Erythroblast (primary cell): ENCODE results near the gene NSMCE3.

Experiments
- GATA1 ChIP-seq: IDR thresholded peaks from 2 replicates; pipeline ENCODE4 v1.6.1; 2011; ENCODE audit warnings: low read depth, mild to moderate bottlenecking, control low read depth, low read length, moderate library complexity
- POLR2A ChIP-seq: IDR thresholded peaks from 2 replicates; pipeline ENCODE4 v1.6.1; 2011; ENCODE audit warnings: mild to moderate bottlenecking, low read length

GRCh38 chr15:29270169-29270955 lies 740 bp upstream of the NSMCE3 start:
- TF ChIP-seq POLR2A (no peak), GATA1 (no peak)
